K562 (cell line): Measurements from ENCODE around the gene AIFM3. TPM values are rescaled to one million over a fixed set of nuclear protein-coding genes. Genes with fewer than 3 reads are reported as not detected.
A peak's percentile ranks its signal among the peaks of the same experiment; 100 is the strongest.

ENCODE experiments used
- ATAC-seq: fragments of 200-7000 bp; cut with Tn5 transposase; 3 replicates; pipeline ENCODE4 v1.9.1; 2020; ENCODE audit warnings: moderate library complexity
- BruUV-seq: library from RNA; stranded (reverse); fragments of 400-500 nt; replicated peaks from 2 replicates; lab custom pipeline; 2021; lab: Mats Ljungman, UMichigan
- CTCF ChIA-PET: fragments of 300-600 bp; formaldehyde crosslinking; extraction: SDS; loops from one replicate; lab custom pipeline; 2021; ENCODE audit warnings: low intra/inter-chr PET ratio; lab: Yijun Ruan, JAX
- POLR2A ChIA-PET: fragments of 300-600, 350-650 bp; sonication (Branson Sonifier 250); formaldehyde crosslinking; extraction: SDS; loops from one replicate; lab custom pipeline; 2021; ENCODE audit warnings: antibody characterized with exemption, inconsistent platforms; lab: Yijun Ruan, JAX
- DNase-seq, 4 experiments: peaks; one replicate each; pipeline versions ENCODE4 v3.0.0 to v3.0.0-alpha.2; 2011 to 2018; ENCODE audit warnings: low spot score in 3 of 4, mixed read lengths in 3 of 4; ENCODE audit errors: extremely low read depth in 1 of 4
- FAIRE-seq: peaks from 2 replicates; lab custom pipeline; 2011; peaks lifted over from hg19 to GRCh38; lab: Jason Lieb, UNC
- H2AFZ ChIP-seq: 2 replicates; pipeline ENCODE4 v1.6.0; 2011; ENCODE audit warnings: low read depth, low read length, control low read depth, inconsistent platforms
- H3K27ac ChIP-seq: fragments of 200-600 bp; 3 replicates; pipeline ENCODE4 v1.8.0; 2011; ENCODE audit warnings: low read depth, mild to moderate bottlenecking, control low read depth, inconsistent platforms, low read length, moderate library complexity, mixed read lengths; ENCODE audit errors: extremely low read depth
- H3K27me3 ChIP-seq, 2 experiments: fragments of 300-600 bp in 1 of 2; 2 replicates in 1 of 2; 3 replicates in 1 of 2; pipeline versions ENCODE4 v1.6.0 to v1.8.0; 2011; ENCODE audit warnings: inconsistent platforms in 2 of 2, low read length in 2 of 2, mild to moderate bottlenecking in 1 of 2, mixed read lengths in 1 of 2, moderate library complexity in 1 of 2; ENCODE audit not compliant: control insufficient read depth in 2 of 2, insufficient read depth in 2 of 2
- H3K36me3 ChIP-seq: fragments of 300-600 bp; 3 replicates; pipeline ENCODE4 v1.8.0; 2011; ENCODE audit warnings: mild to moderate bottlenecking, low read length, inconsistent platforms; ENCODE audit not compliant: control insufficient read depth, insufficient read depth
- H3K4me1 ChIP-seq, 2 experiments: fragments of 200-600 bp in 1 of 2; replicated peaks in 1 of 2; 2 replicates in 1 of 2; 3 replicates in 1 of 2; pipeline versions ENCODE4 v1.5.1 to v1.8.0; 2011; ENCODE audit warnings: inconsistent platforms in 2 of 2, low read length in 2 of 2, mild to moderate bottlenecking in 1 of 2, mixed read lengths in 1 of 2, moderate library complexity in 1 of 2; ENCODE audit not compliant: control insufficient read depth in 2 of 2, insufficient read depth in 2 of 2
- H3K4me2 ChIP-seq: 2 replicates; pipeline ENCODE4 v1.6.1; 2011; ENCODE audit warnings: low read length, control low read depth, inconsistent platforms, mixed read lengths; ENCODE audit not compliant: insufficient read depth
- H3K4me3 ChIP-seq: fragments of 200-600 bp; sonication (generic), shearing (Covaris generic); 2 replicates; pipeline ENCODE4 v1.5.1; 2016; ENCODE audit warnings: control low read depth, inconsistent platforms
- H3K79me2 ChIP-seq: fragments of 200-600 bp; 3 replicates; pipeline ENCODE4 v1.8.0; 2011; ENCODE audit warnings: low read length, inconsistent platforms; ENCODE audit not compliant: control insufficient read depth, insufficient read depth
- H3K9ac ChIP-seq, 2 experiments: 2 replicates each; pipeline versions ENCODE4 v1.6.0 to v1.6.1; 2011; ENCODE audit warnings: low read depth in 2 of 2, low read length in 2 of 2, control low read depth in 1 of 2, inconsistent platforms in 1 of 2, mild to moderate bottlenecking in 1 of 2, mixed read lengths in 1 of 2; ENCODE audit not compliant: insufficient read depth in 1 of 2
- H3K9me1 ChIP-seq: one replicate; pipeline ENCODE4 v1.6.0; 2011; ENCODE audit warnings: inconsistent platforms, mild to moderate bottlenecking, low read length, moderate library complexity; ENCODE audit not compliant: control insufficient read depth, insufficient read depth
- H3K9me3 ChIP-seq: replicated peaks from 2 replicates; pipeline ENCODE4 v1.5.1; 2011; ENCODE audit warnings: low read depth, low read length, inconsistent platforms; ENCODE audit not compliant: control insufficient read depth, insufficient read depth
- H4K20me1 ChIP-seq: replicated peaks from 2 replicates; pipeline ENCODE4 v1.6.1; 2011; ENCODE audit warnings: low read length, inconsistent platforms, mixed read lengths; ENCODE audit not compliant: control insufficient read depth, insufficient read depth
- CAMTA2 ChIP-seq: fragments of 250-450 bp; sonication (Bioruptor Pico); conservative IDR thresholded peaks from 2 replicates; pipeline ENCODE4 v1.5.1; 2022
- CTCF ChIP-seq, 3 experiments: IDR thresholded peaks in 2 of 3; conservative IDR thresholded peaks in 1 of 3; 2 replicates each; pipeline ENCODE4 v1.5.1; 2011 to 2012; ENCODE audit warnings: low read length in 3 of 3, mild to moderate bottlenecking in 3 of 3, control low read depth in 2 of 3, improper control_type of control experiment in 1 of 3, inconsistent platforms in 1 of 3, low read depth in 1 of 3, mixed read lengths in 1 of 3, moderate library complexity in 1 of 3; ENCODE audit not compliant: insufficient read depth in 2 of 3
- EP400 ChIP-seq: fragments of 450-650 bp; IDR thresholded peaks from 2 replicates; pipeline ENCODE4 v1.6.1; 2017; ENCODE audit warnings: antibody characterized with exemption, mild to moderate bottlenecking, moderate library complexity
- FIP1L1 ChIP-seq: fragments of 200-400 bp; formaldehyde crosslinking; IDR thresholded peaks from 2 replicates; pipeline ENCODE4 v1.6.1; 2018; ENCODE audit warnings: mild to moderate bottlenecking, low read depth, low read length; ENCODE audit not compliant: poor library complexity, severe bottlenecking
- FOXM1 ChIP-seq, 2 experiments: fragments of 450-650 bp in 1 of 2; sonication (generic) in 1 of 2; formaldehyde crosslinking in 1 of 2; IDR thresholded peaks; 2 replicates each; pipeline versions ENCODE4 v1.6.1 to v1.9.0; 2017 to 2022; ENCODE audit warnings: low read depth in 2 of 2, mild to moderate bottlenecking in 2 of 2, missing genetic modification reagents in 1 of 2, moderate library complexity in 1 of 2
- HLTF ChIP-seq: fragments of 450-650 bp; IDR thresholded peaks from 2 replicates; pipeline ENCODE4 v1.6.1; 2016
- MED1 ChIP-seq: sonication (generic); formaldehyde crosslinking; IDR thresholded peaks from 2 replicates; pipeline ENCODE4 v1.8.1; 2023; ENCODE audit warnings: missing genetic modification reagents, borderline replicate concordance
- PCBP1 ChIP-seq: fragments of 200-400 bp; formaldehyde crosslinking; IDR thresholded peaks from 2 replicates; pipeline ENCODE4 v1.6.1; 2018; ENCODE audit warnings: mild to moderate bottlenecking, low read depth, low read length; ENCODE audit not compliant: poor library complexity, severe bottlenecking
- PHB ChIP-seq: fragments of 250-450 bp; sonication (Bioruptor Pico); IDR thresholded peaks from 2 replicates; pipeline ENCODE4 v1.5.0; 2021
- RUNX1 ChIP-seq: sonication (generic); IDR thresholded peaks from 2 replicates; pipeline ENCODE4 v1.6.1; 2016; ENCODE audit warnings: antibody characterized with exemption, low read depth
- STAG1 ChIP-seq: sonication (generic); formaldehyde crosslinking; IDR thresholded peaks from 2 replicates; pipeline ENCODE4 v1.5.0; 2020; ENCODE audit warnings: missing genetic modification reagents, borderline replicate concordance
- TFAM ChIP-seq: fragments of 250-450 bp; sonication (Bioruptor Pico); conservative IDR thresholded peaks from 2 replicates; pipeline ENCODE4 v1.5.0; 2021; ENCODE audit warnings: mild to moderate bottlenecking, moderate library complexity
- TRIM28 ChIP-seq: fragments of 450-650 bp; IDR thresholded peaks from 2 replicates; pipeline ENCODE4 v1.6.1; 2017
- ZBTB1 ChIP-seq: sonication (generic); formaldehyde crosslinking; IDR thresholded peaks from 2 replicates; pipeline ENCODE4 v1.8.1; 2023; ENCODE audit warnings: missing genetic modification reagents, low read depth, mild to moderate bottlenecking, borderline replicate concordance
- ZBTB7A ChIP-seq: IDR thresholded peaks from 2 replicates; pipeline ENCODE4 v1.6.1; 2011; ENCODE audit warnings: low read depth, mild to moderate bottlenecking, low read length, moderate library complexity, borderline replicate concordance; ENCODE audit not compliant: control insufficient read depth
- ZNF24 ChIP-seq: fragments of 450-650 bp; IDR thresholded peaks from 2 replicates; pipeline ENCODE4 v1.6.1; 2016
- ZNF263 ChIP-seq: sonication (generic); formaldehyde crosslinking; IDR thresholded peaks from 2 replicates; pipeline ENCODE4 v1.8.0; 2022; ENCODE audit warnings: mild to moderate bottlenecking, missing genetic modification reagents, borderline replicate concordance
- ZNF586 ChIP-seq: fragments of 450-650 bp; formaldehyde crosslinking; conservative IDR thresholded peaks from 2 replicates; pipeline ENCODE4 v1.4.0; 2020; ENCODE audit warnings: mild to moderate bottlenecking, moderate library complexity
- WGBS: fragments of 100-300 bp; shearing (Covaris generic); methylation state at CpG from one replicate; pipeline ENCODE4 v1.1.6; 2016; ENCODE audit warnings: low coverage, mixed read lengths; ENCODE audit not compliant: insufficient coverage; ENCODE audit errors: missing lambda C conversion rate; 5-methylcytosine and 5-hydroxymethylcytosine counted together
- in situ Hi-C: fragments of 300-500 bp; cut with MboI; formaldehyde crosslinking; loops from 4 replicates; pipeline ENCODE4 v1.15.0; 2018; ENCODE audit warnings: inconsistent platforms, mixed read lengths
- intact Hi-C: fragments of 100-400 bp; cut with micrococcal nuclease; formaldehyde crosslinking; loops from 2 replicates; pipeline ENCODE4 v1.14.2; 2022
- polyA plus RNA-seq, 8 experiments: library from polyadenylated mRNA; depleted of rRNA in 4 of 8; stranded (reverse) in 5 of 8; unstranded in 3 of 8; fragments of >200 nt; fragmentation: Nextera tagmentation in 2 of 8; fragmentation: Illumina TruSeq in 1 of 8; extraction: Ambion mirVana in 2 of 8; extraction: Trizol in 1 of 8; gene quantifications; 2 replicates each; pipeline versions ENCODE4 v1.2.1 to v1.2.3, GENCODE V29; 2011 to 2014; ENCODE audit warnings: inconsistent platforms in 1 of 8, missing spikeins in 1 of 8
- total RNA-seq, 7 experiments: library from RNA; depleted of rRNA in 6 of 7; stranded (reverse); fragments of >200 nt in 6 of 7; fragmentation: Illumina TruSeq in 2 of 7; extraction: Trizol in 2 of 7; gene quantifications; 2 replicates each; pipeline versions ENCODE4 v1.2.1 to v1.2.3, GENCODE V29; 2011 to 2021; ENCODE audit warnings: low replicate concordance in 1 of 7

AIFM3 gene
- total and polyA plus RNA-seq, 9 of the 15 experiments (the other 6 are each of a cell fraction or from before 2014, with no cell fraction given): 0.03 to 0.20 (median 0.07) TPM; not detected in 1

DNA sequence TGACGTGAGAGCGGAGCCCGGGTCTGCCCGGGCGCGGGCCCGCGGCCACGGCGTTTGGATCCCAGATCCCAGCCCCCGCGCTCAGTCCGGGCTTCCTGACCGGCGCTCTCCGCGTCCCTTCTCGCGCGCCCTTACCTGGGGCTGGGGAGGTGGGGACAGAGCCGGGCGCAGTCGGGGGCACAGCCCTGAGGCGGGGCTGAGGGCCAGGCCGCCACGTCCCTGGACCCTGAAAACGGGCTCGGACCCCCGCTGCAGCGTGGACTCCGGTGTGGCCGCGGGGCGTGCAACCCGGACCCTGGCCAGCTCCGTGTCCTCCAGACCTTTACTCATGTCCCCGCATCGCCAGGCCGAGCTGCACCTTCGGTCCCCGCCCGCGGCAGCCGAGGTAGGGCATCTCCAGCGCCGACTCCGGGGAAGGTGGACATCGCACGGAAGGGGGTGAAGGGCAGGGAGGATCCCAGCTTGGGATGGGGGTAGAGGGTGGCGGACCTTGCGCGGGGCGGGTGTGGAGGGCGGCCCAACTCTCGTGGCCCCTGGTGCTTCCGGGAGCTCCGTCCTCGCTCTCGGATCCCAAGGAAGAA, 9.9 kb upstream of the AIFM3 start (continued):
- TF ChIP-seq CTCF (IDR thresholded peaks at IDR 0.05 in 2 of 3, conservative IDR thresholded peaks at IDR 0.05 in 1 of 3; ENCODE audit: insufficient read depth in 2 of 3, low read depth in 1 of 3, low read length in 3 of 3): no peak
- TF ChIP-seq TFAM: no peak
- TF ChIP-seq EP400: no peak

DNA sequence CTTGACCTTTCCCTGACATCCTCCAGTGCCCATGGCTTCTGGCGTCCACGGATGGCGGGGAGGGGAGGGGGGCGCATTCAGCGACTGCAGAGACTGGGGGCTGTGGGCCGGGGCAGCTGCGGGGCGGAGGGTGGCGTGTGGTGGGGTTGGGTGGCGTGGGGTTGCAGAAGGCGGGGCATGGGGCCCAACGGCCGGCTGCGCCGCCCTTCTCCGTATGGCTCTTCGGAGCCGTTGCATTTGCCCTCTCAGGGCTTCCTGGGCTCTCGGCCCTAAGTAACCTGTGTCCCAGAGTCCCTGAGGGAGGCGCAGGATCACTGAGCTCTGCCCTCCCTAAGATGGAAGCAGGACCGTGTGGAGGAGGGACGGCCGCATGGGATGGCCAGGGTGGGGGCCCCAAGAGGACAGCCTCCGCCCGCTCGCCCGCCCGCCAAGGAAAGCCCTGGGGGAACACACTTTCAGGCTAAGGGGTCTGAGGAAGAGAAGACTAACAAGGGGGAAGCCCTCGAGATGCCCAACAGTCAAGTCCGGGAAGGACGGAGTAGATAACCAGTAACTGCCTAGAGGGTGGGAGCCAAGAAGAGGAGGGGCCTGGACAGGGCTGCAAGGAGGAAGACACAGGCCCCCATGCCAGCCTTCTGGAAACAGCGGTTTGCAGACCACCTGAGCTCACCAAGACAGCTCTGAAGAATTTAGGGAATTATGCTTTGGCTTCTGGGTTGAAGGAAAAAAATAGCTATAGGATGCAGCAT, 9.2 kb upstream of the AIFM3 start:
- peaks cover 3% of the 10 kb centered on the region; the same call in 2 of the 3 replicates for H3K79me2 ChIP-seq
- ChIA-PET POLR2A (interaction anchor here (0.6 to 64.4 kb wide), 11 partner anchors 10 to 101 kb away, joined by 3 to 1556 read pairs (median 5); partner anchors contain the start of genes AIFM3, CRKL, LZTR1 and THAP7), CTCF (no interaction called here)
- intact Hi-C loops: no loop called here
- peak overlapping the region in 1 of 2 experiments; percentile 46; a peak in 2 of 4 replicates for H3K9ac ChIP-seq
- H3K9me1 ChIP-seq: no peaks in the 10 kb centered on the region
- H4K20me1 ChIP-seq: peaks cover 30% of the 10 kb centered on the region
- FAIRE-seq (no peak), DNase-seq (no peak), ATAC-seq (0 out of 3 replicates have a peak, but pooled peaks have one; percentile 3)
- in situ Hi-C loops: loop anchor here (25.0 kb wide), 1 partner anchor 179 kb away; no protein-coding TSS in a partner anchor
- no peak overlapping the region for H3K4me3 ChIP-seq
- no peak overlapping the region for H3K27ac ChIP-seq
- no peak overlapping the region for H3K4me2 ChIP-seq
- H3K4me1 ChIP-seq: peaks cover 0 to 25% of the 10 kb centered on the region in 2 experiments; a peak in 2 of 5 replicates
- 55% methylated on average over 31 of the region's 32 CpGs for WGBS
- BruUV-seq: no TSS peak
- peaks cover 0 to 5% of the 10 kb centered on the region in 2 experiments; a peak in 1 of 5 replicates for H3K27me3 ChIP-seq
- no peak overlapping the region for H2AFZ ChIP-seq
- no peaks in the 10 kb centered on the region for H3K9me3 ChIP-seq
- peaks cover 16% of the 10 kb centered on the region for H3K36me3 ChIP-seq
- TF ChIP-seq PCBP1: peak; percentile 21
- peak; percentile 8; the same call in 1 of the 2 replicates for TF ChIP-seq PHB (CRISPR knock-in tag)
- TF ChIP-seq ZBTB7A: peak; percentile 27; the same call in 1 of the 2 replicates
- TF ChIP-seq MED1: 0 out of 2 replicates have a peak, but pooled peaks have one; percentile 1
- no peak for TF ChIP-seq ZNF24
- peak; percentile 65; the same call in 1 of the 2 replicates for TF ChIP-seq ZBTB1
- 0 out of 2 replicates have a peak, but pooled peaks have one; percentile 10 for TF ChIP-seq STAG1 (CRISPR knock-in tag)
- peak; percentile 13 for TF ChIP-seq FIP1L1
- 0 out of 2 replicates have a peak, but pooled peaks have one; percentile 13 for TF ChIP-seq ZNF586 (CRISPR knock-in tag)
- no peak for TF ChIP-seq HLTF
- peak; percentile 15; the same call in 1 of the 2 replicates for TF ChIP-seq RUNX1
- TF ChIP-seq CAMTA2 (CRISPR knock-in tag): no peak
- TF ChIP-seq FOXM1 (IDR thresholded peaks at IDR 0.05; ENCODE audit: low read depth): no peak
- TF ChIP-seq FOXM1 (CRISPR knock-in tag; IDR thresholded peaks at IDR 0.05; ENCODE audit: low read depth): 0 out of 2 replicates have a peak, but pooled peaks have one; percentile 49
- TF ChIP-seq TRIM28: no peak
- peak; percentile 42; the same call in 1 of the 2 replicates for TF ChIP-seq ZNF263 (CRISPR knock-in tag)
